Endothelial cell (in vitro differentiated cells): ENCODE results near the gene FOSL2. TPM values are rescaled to one million over a fixed set of nuclear protein-coding genes. Genes with fewer than 3 reads are reported as not detected.
A peak's percentile ranks its signal among the peaks of the same experiment; 100 is the strongest.

Experiments
- DNase-seq: peaks from one replicate; pipeline ENCODE4 v3.0.0; 2021; ENCODE audit warnings: low spot score
- H3K27ac Mint-ChIP-seq: one replicate; pipeline ENCODE4 v1.8.0; 2021; ENCODE audit warnings: mixed read lengths, inconsistent platforms; ENCODE audit not compliant: unreplicated experiment
- H3K27me3 Mint-ChIP-seq: one replicate; pipeline ENCODE4 v1.8.0; 2021; ENCODE audit warnings: mild to moderate bottlenecking, moderate library complexity, mixed read lengths, inconsistent platforms; ENCODE audit not compliant: unreplicated experiment
- H3K36me3 Mint-ChIP-seq: one replicate; pipeline ENCODE4 v1.8.0; 2021; ENCODE audit warnings: mild to moderate bottlenecking, low read depth, mixed read lengths, inconsistent platforms; ENCODE audit not compliant: unreplicated experiment
- H3K4me1 Mint-ChIP-seq: one replicate; pipeline ENCODE4 v1.8.0; 2021; ENCODE audit warnings: mild to moderate bottlenecking, mixed read lengths, inconsistent platforms; ENCODE audit not compliant: unreplicated experiment
- H3K4me3 Mint-ChIP-seq: one replicate; pipeline ENCODE4 v1.8.0; 2021; ENCODE audit warnings: mild to moderate bottlenecking, mixed read lengths, inconsistent platforms; ENCODE audit not compliant: unreplicated experiment
- H3K9me3 Mint-ChIP-seq: one replicate; pipeline ENCODE4 v1.8.0; 2021; ENCODE audit warnings: mixed read lengths, inconsistent platforms; ENCODE audit not compliant: unreplicated experiment
- CTCF ChIP-seq: fragments of 200-600 bp; sonication (generic); IDR thresholded peaks from one replicate; pipeline ENCODE4 v1.5.0; 2021; ENCODE audit warnings: antibody characterized with exemption; ENCODE audit not compliant: unreplicated experiment
- total RNA-seq: library from RNA; stranded (reverse); fragmentation: NEBNext Ultra II Directional; extraction: Animal tissue kit (Norgen Biotek cat#: 25700); gene quantifications from one replicate; pipeline ENCODE4 v1.2.1, GENCODE V29; 2021; ENCODE audit not compliant: unreplicated experiment

FOSL2 gene
- total RNA-seq, 1 donor from 2014 or later: 24.4 TPM

- Mint-ChIP-seq H3K4me3 (no peak overlapping the region), H3K27ac (peak overlapping the region; percentile 42), H3K36me3 (peaks cover 29% of the 10 kb centered on the region), H3K9me3 (no peaks in the 10 kb centered on the region), H3K27me3 (peaks cover 9% of the 10 kb centered on the region), H3K4me1 (peaks cover 22% of the 10 kb centered on the region)
- TF ChIP-seq CTCF: no peak
- DNase-seq: no peak
Measured at GRCh38 chr2:28406276-28407096, 13.8 kb downstream of the FOSL2 start.

GRCh38 chr2:28407131-28407975 lies 14.7 kb downstream of the FOSL2 start:
- no peak overlapping the region for H3K4me3 Mint-ChIP-seq
- peaks cover 10% of the 10 kb centered on the region for H3K27me3 Mint-ChIP-seq
- no peaks in the 10 kb centered on the region for H3K9me3 Mint-ChIP-seq
- TF ChIP-seq CTCF: no peak
- no peak for DNase-seq
- peaks cover 29% of the 10 kb centered on the region for H3K36me3 Mint-ChIP-seq
- peaks cover 19% of the 10 kb centered on the region for H3K4me1 Mint-ChIP-seq
- H3K27ac Mint-ChIP-seq: peak overlapping the region; percentile 36

GRCh38 chr2:28407976-28408690 lies 15.5 kb downstream of the FOSL2 start:
- no peak for TF ChIP-seq CTCF
- H3K36me3 Mint-ChIP-seq: peaks cover 34% of the 10 kb centered on the region
- peaks cover 10% of the 10 kb centered on the region for H3K27me3 Mint-ChIP-seq
- no peaks in the 10 kb centered on the region for H3K9me3 Mint-ChIP-seq
- H3K4me1 Mint-ChIP-seq: peaks cover 19% of the 10 kb centered on the region
- no peak overlapping the region for H3K4me3 Mint-ChIP-seq
- no peak overlapping the region for H3K27ac Mint-ChIP-seq
- DNase-seq: no peak

GRCh38 chr2:28408764-28409599 lies 16.3 kb downstream of the FOSL2 start:
- H3K27me3 Mint-ChIP-seq: peaks cover 10% of the 10 kb centered on the region
- TF ChIP-seq CTCF: no peak
- peaks cover 33% of the 10 kb centered on the region for H3K36me3 Mint-ChIP-seq

More at GRCh38 chr2:28408764-28409599, 16.3 kb downstream of the FOSL2 start:
- Mint-ChIP-seq H3K27ac (no peak overlapping the region), H3K9me3 (no peaks in the 10 kb centered on the region), H3K4me1 (peaks cover 16% of the 10 kb centered on the region), H3K4me3 (no peak overlapping the region)
- DNase-seq: no peak
